SW480 (cell line): Measurements from ENCODE around the gene FOXM1.
"Not testable (repeated sequence)": the region's sequence is repeated elsewhere in the genome, so short reads cannot be mapped to it uniquely, and the experiment has no call there.

Experiments used
- DNase-seq: peaks from one replicate; pipeline ENCODE4 v3.0.0-alpha.2; 2016; ENCODE audit warnings: low spot score

FOXM1 gene

GRCh38 chr12:2884810-2885209 is 7.8 kb upstream of the FOXM1 start:
- no peak for DNase-seq

- DNase-seq = no peak
Observed at GRCh38 chr12:2879853-2880252, 2.9 kb upstream of the FOXM1 start.

- DNase-seq = no peak
Observed at GRCh38 chr12:2877953-2878732, 1.2 kb upstream of the FOXM1 start.

- peak; percentile 53 for DNase-seq
Observed at GRCh38 chr12:2876431-2877046, 435 bp downstream of the FOXM1 start.

- not testable (repeated sequence) for DNase-seq
Observed at GRCh38 chr12:2868986-2869632, 7.9 kb downstream of the FOXM1 start.

GRCh38 chr12:2864198-2864597 is 12.8 kb downstream of the FOXM1 start:
- DNase-seq = no peak

- DNase-seq = not testable (repeated sequence)
Observed at GRCh38 chr12:2863402-2863801, 13.6 kb downstream of the FOXM1 start.

- DNase-seq = no peak
Observed at GRCh38 chr12:2862876-2863275, 14.1 kb downstream of the FOXM1 start.

- DNase-seq = no peak
Observed at GRCh38 chr12:2860170-2860569, 16.8 kb downstream of the FOXM1 start.

GRCh38 chr12:2858944-2859421 is 18.0 kb downstream of the FOXM1 start:
- no peak for DNase-seq

GRCh38 chr12:2858334-2858733 is 18.6 kb downstream of the FOXM1 start:
- DNase-seq = no peak

GRCh38 chr12:2857576-2857975 is 19.4 kb downstream of the FOXM1 start:
- no peak for DNase-seq

GRCh38 chr12:2857021-2857431 is 19.9 kb downstream of the FOXM1 start, which contains the start of gene TEX52:
Gene TEX52 (minus strand): TSS chr12:2857039. CDS start chr12:2857026, 13 bp downstream.
- DNase-seq = no peak

- no peak for DNase-seq
Observed at GRCh38 chr12:2856051-2856450, 20.9 kb downstream of the FOXM1 start.

- DNase-seq = no peak
Observed at GRCh38 chr12:2855546-2855945, 21.4 kb downstream of the FOXM1 start.

GRCh38 chr12:2854669-2855453 is 22.1 kb downstream of the FOXM1 start:
- DNase-seq = no peak

- no peak for DNase-seq
Observed at GRCh38 chr12:2853626-2854025, 23.3 kb downstream of the FOXM1 start.

- DNase-seq = no peak
Observed at GRCh38 chr12:2851931-2852330, 25.0 kb downstream of the FOXM1 start.

- no peak for DNase-seq
Observed at GRCh38 chr12:2845280-2845679, 31.7 kb downstream of the FOXM1 start.

- DNase-seq = peak; percentile 26
Observed at GRCh38 chr12:2844786-2845185, 32.2 kb downstream of the FOXM1 start.

- DNase-seq = no peak
Observed at GRCh38 chr12:2842948-2843347, 34.0 kb downstream of the FOXM1 start.

- no peak for DNase-seq
Observed at GRCh38 chr12:2841056-2841650, 35.8 kb downstream of the FOXM1 start.
